ENCODE data around the gene ZDHHC12. TPM values are rescaled to one million over a fixed set of nuclear protein-coding genes. Genes with fewer than 3 reads are reported as not detected.

The ZDHHC12 gene
- total and polyA plus RNA-seq, 2 donors (not counting 3 experiments of a cell fraction or from before 2014, with no cell fraction given), result 28.8 to 62.0 TPM

- no TSS peak for BruUV-seq (replicated peaks)
- POLR2A ChIA-PET, result no interaction called here
- no peak overlapping the region for H3K9ac ChIP-seq (replicated peaks; ENCODE audit: extremely low read depth, insufficient read depth, low read length)
- peaks cover 8% of the 10 kb centered on the region for H3K4me1 ChIP-seq (ENCODE audit: control insufficient read depth, extremely low read depth, insufficient read depth, low read length)
- CTCF ChIA-PET, result no interaction called here
- no peak overlapping the region for H2AFZ ChIP-seq (ENCODE audit: low read depth, low read length)
- DNase-seq (ENCODE audit: low read depth, low spot score) (no peak), FAIRE-seq (no peak)
- H3K27me3 ChIP-seq (ENCODE audit: control insufficient read depth in 2 of 2, insufficient read depth in 2 of 2, low read length in 2 of 2), result no peaks in the 10 kb centered on the region
- H3K9me1 ChIP-seq (replicated peaks; ENCODE audit: control insufficient read depth, extremely low read depth, insufficient read depth, low read length), result no peaks in the 10 kb centered on the region
- no peak overlapping the region for H3K27ac ChIP-seq (ENCODE audit: insufficient read depth, low read depth, low read length)
- H3K4me3 ChIP-seq (replicated peaks in 1 of 3; ENCODE audit: insufficient read depth in 1 of 3, low read depth in 1 of 3, low read length in 3 of 3), result no peak overlapping the region
- H3K36me3 ChIP-seq (ENCODE audit: control insufficient read depth in 2 of 2, extremely low read depth in 1 of 2, insufficient read depth in 2 of 2, low read length in 2 of 2), result peaks cover 2 to 4% of the 10 kb centered on the region in 2 experiments
- H3K4me2 ChIP-seq (ENCODE audit: insufficient read depth, low read length), result no peak overlapping the region
- dilution Hi-C loops (cut with MboI; ENCODE audit: extremely low pct_ligation_motif_present, low sequenced_read_pairs) (no loop called here), intact Hi-C loops (cut with micrococcal nuclease) (no loop called here)
- TF ChIP-seq FOS (IDR thresholded peaks at IDR 0.05; ENCODE audit: borderline replicate concordance, insufficient read depth, low read length) (no peak), JUN (IDR thresholded peaks at IDR 0.05; ENCODE audit: borderline replicate concordance, insufficient read depth, insufficient read length, low read depth) (no peak), MAX (IDR thresholded peaks at IDR 0.05; ENCODE audit: insufficient read depth, insufficient read length) (no peak), CTCF (IDR thresholded peaks at IDR 0.05; ENCODE audit: extremely low read depth in 1 of 2, insufficient read depth in 1 of 2, low read depth in 1 of 2, low read length in 2 of 2) (no peak), GATA2 (IDR thresholded peaks at IDR 0.05; ENCODE audit: insufficient read depth, insufficient read length, low read depth, low read length) (no peak), EZH2 (IDR thresholded peaks at IDR 0.05; ENCODE audit: borderline replicate concordance, low read depth, low read length, severe bottlenecking) (no peak), MYC (IDR thresholded peaks at IDR 0.05; ENCODE audit: low read depth, low read length) (no peak), POLR2AphosphoS5 (IDR thresholded peaks at IDR 0.05; ENCODE audit: insufficient read depth, low read depth, low read length) (no peak), POLR2A (IDR thresholded peaks at IDR 0.05; ENCODE audit: low read depth, low read length) (no peak)
- H4K20me1 ChIP-seq (replicated peaks; ENCODE audit: control insufficient read depth, extremely low read depth, insufficient read depth, low read length), result no peaks in the 10 kb centered on the region
- H3K79me2 ChIP-seq (ENCODE audit: control insufficient read depth, insufficient read depth, low read length), result peaks cover 10% of the 10 kb centered on the region
- H3K9me3 ChIP-seq (replicated peaks; ENCODE audit: control insufficient read depth, insufficient read depth, low read length), result no peaks in the 10 kb centered on the region
These were observed 16.5 kb downstream of the ZDHHC12 start for GRCh38 chr9:128707446-128707845.
